ENCODE results near the gene BRI3.

BRI3 gene, protein sequence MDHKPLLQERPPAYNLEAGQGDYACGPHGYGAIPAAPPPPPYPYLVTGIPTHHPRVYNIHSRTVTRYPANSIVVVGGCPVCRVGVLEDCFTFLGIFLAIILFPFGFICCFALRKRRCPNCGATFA

DNA sequence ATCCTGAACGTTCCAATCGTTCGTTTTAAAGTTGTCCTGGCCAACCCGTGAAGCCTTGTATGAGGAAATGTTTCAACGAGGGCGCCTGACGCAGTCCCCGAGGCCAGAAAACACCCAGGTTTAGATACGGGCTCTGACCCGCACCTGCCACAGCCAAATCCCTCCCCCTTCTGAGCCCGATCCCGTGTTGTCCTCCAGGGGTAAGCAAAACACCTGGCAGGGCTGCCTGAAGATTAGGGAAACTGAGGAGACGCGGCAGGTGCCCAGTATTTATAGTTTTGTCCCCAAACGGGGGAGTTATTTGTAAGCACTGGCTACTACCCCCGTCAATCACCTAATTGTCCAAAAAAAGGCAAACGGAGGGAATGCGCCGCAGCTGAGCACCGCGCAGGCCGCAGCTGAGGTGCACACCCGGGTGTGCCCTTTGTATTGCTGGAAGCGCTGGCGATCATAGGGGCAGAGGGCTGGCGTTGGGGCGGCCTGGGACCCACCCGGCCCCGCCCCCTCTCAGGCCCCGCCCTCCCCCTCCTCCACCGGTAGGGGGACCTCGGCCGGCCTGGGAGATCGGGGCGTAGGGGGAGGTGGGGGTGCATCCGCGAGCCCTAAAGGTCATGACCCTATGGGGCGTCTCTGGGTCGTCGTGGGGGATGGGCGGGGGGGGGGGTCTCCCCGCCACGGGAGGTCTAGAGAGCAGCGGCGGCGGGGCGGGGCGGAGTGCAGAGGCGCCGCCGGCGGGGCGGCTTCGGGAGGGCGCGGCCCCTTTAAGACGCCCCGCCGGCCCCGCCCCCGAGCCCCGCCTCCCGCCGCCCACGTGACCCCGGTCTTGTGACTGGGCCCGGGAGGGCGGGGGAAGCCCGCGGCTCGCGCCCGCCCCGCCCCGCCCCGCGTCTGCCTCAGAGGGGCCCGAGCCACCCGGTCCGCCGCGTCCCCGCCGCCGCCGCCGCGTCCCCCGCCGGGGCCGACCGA is at the start of gene BRI3:
Gene BRI3, plus strand, starts transcription at position 896 of the 966 bp plus-strand sequence. CDS start 110 bp downstream, outside the sequence.
- peak; percentile 90 for DNase-seq (ENCODE audit: low read depth)

DNA sequence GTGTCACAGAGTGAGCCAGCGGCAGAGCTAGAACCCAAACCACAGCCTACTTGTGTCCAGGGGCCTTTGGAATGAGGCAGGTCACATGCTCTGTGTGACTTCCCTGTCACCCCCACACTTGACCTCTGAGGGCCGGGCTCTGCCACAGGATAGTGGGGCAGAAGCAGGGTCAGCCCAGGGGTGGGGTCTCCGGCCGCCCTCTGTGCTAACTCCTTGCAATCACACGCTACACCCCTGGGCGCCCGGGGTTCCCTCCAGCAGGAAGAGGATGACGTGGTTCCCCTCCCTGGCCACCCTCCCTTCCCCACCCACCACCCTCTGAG is 49.3 kb upstream of the BRI3 start:
- DNase-seq (ENCODE audit: low read depth): no peak

DNA sequence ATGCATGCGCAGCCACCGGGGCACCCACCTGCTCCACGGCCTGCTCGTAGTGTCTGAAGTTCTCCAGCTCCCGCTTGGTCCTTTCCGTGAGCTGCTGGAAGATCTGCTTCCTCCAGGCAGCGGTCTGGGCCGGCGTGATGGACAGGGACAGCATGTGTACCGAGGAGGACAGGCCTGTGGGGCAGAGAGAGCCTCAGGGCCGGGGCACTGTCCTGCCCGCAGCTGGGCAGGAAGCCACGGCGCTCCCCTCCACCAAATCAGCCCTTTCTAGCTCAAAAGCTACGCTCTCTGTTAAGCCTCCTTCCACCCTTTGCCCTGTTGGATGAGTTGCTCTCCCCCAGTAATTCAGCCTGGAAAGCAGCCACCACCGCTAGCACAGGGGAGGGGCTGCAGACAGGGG is 48.7 kb upstream of the BRI3 start:
- DNase-seq (ENCODE audit: low read depth): no peak

DNA sequence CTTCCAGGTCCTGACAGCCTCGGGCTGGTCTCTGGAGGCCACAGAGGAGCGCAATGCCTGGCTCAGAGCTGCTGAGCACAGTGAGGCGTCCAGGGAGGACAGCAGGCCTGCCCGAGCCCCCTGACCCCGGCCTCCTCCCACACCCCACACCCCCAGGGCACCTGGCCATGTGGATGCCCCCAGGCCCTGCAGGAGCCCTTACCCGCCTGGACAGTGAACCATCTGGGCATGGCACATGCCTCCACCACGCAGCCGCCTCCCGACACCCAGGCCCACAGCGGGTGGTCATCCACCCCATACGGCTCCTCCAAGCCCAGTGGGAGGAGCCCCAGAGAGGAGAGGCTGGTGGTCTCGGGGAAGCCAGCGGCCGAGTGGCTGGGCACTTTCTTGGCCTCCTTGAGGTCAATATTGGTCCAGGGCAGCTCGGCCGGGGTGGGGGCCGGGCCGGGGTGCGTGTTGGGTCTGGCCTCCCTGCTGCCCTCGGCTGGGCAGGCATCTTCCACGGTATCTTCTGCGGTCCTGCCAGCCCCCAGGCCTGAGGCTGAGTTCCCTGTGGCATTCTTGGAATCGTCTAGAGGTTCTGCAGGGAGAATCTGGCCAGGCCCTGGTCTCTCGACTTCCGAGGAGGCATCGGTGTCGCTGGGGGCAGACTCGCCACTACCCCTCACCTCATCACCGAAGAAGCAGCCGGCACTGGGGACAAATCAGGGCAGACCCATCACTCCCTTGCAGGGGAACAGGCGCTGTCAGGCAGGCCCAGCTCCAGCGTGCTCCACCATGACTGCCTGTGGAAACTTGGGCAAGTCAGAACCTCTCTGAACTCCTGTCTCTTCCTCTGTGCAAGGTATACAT is 48.0 kb upstream of the BRI3 start:
- no peak for DNase-seq (ENCODE audit: low read depth)

DNA sequence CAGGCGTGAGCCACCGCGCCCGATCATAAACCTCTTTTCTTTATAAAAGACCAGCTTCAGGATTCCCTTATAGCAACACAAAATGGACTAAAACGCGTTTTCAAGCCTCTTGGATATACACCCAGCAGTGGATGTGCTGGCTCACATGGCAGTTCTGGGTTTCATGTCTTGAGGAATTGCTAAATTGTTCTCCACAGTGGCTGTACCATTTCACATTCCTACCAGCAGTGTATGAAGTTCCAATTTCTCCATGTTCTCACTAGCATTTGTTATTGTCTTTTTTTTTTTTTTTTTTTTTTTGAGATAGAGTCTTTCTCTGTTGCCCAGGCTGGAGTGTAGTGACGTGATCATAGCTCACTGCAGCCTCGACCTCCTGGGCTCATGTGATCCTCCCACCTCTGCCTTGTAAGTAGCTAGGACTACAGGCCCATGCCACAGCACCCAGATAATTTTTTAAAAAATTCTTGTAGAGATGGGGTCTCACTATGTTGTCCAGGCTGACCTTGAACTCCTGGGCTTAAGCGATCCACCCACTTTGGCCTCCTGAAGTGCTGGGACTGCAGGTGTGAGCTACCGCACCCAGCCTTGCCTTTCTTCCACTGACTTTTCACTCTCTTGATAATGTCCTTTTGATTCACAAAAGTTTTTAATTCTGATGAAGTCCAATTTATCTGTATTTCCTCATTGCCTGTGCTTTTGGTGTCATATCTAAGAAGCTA is 46.9 kb upstream of the BRI3 start:
- no peak for DNase-seq (ENCODE audit: low read depth)

DNA sequence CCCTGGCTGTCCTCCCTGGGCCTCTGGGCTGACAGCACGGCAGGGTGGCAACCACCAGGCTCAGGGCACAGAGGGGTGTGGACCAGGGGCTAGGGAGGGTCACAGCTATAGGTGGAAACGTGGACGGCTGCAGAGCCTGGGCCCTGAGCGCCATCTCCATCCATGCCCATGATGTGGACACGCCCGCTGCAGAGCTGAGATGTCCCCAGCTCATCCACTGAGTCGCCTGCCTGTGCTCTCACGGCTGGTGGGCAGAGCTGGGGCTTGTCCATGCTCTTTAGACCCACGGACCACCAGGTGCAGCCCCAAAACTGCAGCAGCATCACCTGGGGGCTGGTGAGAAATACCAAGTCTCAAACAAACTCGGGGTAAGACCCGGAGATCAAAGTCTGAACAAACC is 45.6 kb upstream of the BRI3 start:
- no peak for DNase-seq (ENCODE audit: low read depth)

DNA sequence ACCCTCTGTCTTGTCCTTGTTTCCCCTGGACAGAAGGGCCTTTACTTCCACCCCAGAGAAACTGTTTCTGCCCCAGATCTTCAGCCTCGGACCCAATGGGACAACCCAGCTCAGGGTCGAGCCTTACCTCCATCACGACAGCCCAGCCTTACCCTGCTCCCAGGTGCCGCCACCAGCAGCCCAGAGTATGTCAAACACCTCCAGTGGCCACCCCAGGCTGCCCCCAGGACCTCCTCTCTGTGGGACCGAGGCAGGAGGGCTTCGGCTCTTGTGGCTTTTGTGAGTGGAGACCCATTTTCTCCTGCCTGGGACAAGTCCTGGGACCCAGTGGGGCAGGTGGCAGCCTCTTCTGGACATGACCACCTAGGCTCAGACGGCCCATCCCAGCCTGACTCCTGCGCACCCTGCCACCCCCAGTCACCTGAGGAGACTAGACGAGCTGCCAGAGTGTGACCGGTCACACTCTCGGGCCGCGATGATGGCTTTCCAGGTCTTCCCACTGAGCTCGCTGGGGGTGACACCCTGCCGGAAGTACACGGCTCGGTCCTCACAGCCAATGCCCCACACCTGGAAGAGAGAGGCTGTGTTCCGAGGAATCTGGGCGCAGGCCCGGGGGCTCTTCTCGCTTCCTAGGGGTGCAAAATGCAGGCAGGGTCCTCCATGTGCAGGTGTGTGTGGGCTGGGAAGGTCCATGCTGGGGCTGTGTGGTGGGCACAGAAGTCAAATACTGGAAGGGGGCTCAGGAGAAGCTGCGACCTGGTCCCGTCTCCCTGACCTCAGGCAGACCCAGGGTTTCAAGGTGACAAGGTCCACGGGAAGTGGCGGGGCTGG is 44.9 kb upstream of the BRI3 start:
- no peak for DNase-seq (ENCODE audit: low read depth)

DNA sequence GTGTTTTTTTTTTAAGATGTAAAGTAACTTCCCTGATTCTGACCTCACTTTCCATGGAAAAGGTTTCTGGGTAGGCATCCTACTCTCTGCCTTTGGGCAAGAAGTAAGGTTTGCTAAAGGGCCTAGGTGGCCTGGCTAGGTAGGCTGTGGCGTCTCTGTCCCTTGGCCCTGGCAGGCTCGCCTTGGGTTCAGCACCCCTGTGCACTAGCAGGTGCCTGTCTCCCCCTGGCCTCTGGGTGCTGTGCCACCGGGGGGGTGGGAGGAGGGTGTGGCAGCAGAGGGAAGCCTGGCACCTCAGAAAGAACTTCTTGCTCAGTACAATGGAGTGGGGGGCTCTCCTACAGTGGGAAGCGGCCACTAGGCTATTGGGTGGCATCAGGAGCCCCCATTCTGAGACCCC is 43.4 kb upstream of the BRI3 start:
- DNase-seq (ENCODE audit: low read depth): no peak

DNA sequence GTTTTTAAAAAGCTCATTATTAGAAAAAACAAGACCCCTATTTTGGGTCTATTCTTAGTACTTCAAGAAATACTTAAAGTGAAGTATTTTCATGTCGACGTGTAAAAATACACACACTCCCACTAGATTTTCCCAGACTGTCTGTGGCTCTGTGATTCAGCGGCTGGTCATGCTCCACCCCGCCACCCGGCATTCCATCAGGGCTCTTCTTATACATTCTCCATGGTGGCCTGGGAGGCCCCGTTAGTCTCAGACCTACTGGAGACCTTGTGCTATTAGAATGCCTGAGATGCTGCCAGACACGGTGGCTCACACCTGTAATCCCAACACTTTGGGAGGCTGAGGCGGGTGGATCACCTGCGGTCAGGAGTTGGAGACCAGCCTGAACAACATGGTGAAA is 42.5 kb upstream of the BRI3 start:
- DNase-seq (ENCODE audit: low read depth): no peak

DNA sequence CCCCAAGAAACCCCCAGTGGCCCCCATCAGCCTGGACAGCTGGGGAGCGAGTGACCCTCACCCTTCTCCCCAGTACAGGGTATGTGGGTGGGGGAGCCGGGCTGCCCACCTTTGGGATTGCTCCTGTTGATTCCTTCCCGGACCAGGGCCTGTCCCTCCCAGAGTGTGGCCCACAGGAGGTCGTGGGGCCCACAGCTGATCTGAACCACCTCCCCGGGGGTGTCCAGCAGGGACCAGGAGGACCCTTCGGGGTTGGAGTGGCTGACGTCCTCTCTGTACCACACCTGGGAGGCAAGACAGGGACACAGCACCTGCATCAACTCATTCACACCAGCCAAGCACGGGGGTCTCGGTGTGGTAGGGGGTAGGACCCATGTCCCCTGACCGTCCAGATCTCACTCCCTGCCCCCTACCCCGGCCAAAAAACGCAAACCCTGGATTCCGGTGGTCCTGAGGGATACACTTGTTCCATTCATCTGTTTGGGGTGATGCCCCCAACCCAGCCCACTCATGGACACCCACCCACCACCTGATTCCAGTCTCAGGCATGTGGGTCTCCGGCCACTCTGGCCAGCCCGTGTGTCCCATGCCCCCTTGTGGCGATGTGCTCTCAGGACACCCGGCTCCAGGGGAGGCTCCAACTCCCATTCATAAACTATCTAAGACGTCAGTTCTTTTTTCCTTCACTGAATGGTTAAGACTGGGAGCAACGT is 40.4 kb upstream of the BRI3 start:
- no peak for DNase-seq (ENCODE audit: low read depth)

DNA sequence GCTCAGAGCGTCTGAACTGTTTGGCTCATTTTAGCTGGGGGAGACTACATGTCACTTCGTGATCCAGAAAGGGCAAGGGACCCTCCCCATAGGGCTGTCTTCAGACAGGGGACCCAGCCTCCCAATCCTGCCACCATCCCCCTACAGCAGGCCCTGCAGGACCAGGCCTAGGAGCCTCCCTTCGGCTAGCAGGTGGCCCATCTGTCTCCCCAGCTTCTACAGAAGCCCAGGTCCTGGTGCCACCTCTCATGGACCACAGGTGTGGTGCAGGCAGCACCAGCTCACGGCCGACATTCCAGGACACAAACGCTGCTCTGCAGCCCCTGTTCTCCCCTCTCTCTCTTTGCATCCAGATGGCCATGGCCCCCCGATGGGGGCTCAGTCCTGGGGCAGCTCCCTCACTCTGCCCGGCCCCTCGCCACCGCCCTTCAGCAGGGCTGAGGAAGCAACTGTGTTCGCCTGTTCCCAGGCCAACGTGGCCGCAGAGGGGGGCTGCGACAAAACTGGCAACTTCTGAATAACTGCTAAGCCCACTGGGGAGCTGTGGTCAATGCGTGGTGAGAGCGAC is 39.7 kb upstream of the BRI3 start:
- DNase-seq (ENCODE audit: low read depth): no peak

DNA sequence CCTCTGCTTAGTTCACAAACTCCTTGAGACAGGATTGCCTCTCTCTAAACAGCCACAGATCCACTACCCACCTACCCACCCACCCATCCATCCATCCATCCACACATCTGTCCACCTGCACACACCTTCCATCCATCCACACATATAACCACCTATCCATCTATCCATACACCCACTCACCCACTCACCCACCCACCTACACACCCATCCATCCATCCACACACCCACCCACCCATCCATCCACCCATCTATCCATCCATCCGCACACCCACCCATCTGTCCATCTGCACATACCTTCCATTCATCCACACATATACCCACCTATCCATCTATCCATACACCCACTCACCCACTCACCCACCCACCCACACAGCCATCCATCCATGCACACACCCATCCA is 39.1 kb upstream of the BRI3 start:
- DNase-seq (ENCODE audit: low read depth): no peak

DNA sequence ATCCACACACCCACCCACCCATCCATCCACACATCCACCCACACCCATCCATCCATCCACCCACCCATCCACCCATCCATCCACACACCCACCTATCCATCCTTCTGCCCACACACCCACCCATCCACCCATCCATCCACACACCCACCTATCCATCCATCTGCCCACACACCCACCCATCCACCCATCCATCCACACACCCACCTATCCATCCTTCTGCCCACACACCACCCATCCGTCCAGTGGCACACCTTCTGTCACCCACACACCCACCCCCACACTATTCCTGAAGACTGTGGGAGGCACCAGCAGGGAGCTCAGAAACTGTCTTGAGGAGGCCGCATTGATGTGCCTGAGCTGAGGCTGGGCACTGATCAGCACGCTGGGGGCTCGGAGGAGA is 38.6 kb upstream of the BRI3 start:
- DNase-seq (ENCODE audit: low read depth): no peak

DNA sequence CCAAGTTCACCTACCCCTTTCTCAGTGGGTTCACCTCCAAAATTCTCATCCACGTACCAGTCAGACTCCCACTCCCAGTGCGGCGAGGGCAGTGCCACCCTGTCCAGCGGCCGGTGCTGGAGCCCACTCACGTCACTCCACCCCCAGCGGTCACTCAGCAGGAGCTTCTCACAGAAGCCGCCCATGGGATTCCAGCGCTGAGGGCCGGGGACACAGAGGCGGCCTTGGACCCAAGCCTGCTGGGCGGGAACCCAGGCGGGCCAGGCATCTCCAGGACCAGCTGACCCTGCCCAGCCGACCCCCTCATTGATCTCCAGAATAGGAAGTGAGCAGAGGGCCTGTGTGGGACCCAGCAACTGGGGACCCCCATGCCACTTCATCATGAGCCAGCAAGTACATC is 36.6 kb upstream of the BRI3 start:
- DNase-seq (ENCODE audit: low read depth): no peak

DNA sequence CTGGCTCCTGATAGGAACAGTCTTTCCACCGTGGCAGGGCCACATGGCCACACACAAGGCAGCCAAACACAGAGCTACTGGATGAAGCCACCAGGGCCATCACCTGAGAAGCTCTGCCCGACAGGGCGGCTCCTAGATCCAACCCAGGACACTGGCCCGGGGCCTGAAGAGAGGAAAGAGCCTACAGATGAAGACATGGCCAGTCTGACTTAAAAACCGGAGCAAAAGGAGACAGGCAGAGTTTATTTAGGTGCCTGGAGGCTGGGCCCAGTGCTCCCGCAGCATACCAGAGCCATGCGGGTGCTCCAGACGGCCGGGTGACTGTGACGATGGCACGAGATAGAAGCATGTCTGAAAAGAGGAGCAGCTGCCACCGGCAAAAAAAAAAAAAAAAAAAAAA is 33.3 kb upstream of the BRI3 start:
- no peak for DNase-seq (ENCODE audit: low read depth)

DNA sequence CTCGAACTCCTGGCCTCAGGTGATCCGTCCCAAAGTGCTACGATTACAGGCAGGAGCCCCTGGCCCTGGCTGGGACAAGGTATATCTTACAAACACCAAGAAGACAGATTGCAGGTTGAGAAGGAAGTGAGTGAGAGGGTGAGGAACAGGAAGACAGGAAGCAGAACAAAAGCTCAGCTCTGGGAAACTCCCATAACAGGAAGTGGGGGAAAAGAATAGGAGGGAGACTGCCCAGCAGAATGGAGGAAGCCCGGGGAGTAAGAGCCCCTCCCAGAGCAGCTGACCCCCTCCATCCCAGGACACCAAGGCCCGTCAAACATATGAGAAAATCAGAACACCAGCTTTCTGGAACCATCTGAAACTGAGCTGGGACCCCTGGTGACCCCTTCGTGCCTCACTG is 32.4 kb upstream of the BRI3 start:
- no peak for DNase-seq (ENCODE audit: low read depth)

DNA sequence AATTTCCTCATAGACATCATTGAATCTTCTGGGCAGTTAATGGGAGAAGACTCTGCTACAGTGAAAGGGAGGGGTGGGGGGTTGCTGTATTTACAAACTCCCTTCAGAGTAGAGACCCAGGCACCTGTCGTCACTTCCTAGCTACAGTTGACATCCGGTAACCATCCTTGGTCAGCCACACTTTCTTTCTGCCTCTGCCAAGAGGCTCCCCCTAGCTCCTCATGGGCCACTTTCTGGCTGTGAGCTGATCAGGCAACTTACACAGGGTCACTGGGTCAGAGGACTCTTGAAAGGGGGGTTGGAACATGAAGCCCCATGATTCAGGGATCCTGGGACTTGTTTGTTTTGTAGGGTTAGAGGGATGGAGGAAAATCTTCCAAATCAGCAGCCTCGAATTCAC is 30.7 kb upstream of the BRI3 start:
- peak; percentile 19 for DNase-seq (ENCODE audit: low read depth)

DNA sequence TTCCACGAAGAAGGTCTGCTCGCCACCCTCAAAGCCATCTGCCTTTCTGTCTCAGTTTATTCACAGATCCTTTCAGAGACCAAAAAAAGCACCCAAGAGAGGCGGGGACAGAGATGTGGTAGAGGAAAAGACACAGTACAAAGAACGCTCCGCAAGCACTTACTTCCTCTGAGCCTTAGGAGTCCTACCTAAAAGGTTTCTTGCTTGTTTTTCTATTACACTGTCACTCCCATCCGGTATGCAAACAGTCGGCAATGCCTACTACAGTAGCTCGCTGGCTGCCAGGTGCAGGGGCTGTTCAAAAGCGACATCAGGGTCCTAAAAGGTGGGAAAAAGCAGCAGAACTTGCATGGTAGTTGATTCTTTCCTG is 30.3 kb upstream of the BRI3 start:
- DNase-seq (ENCODE audit: low read depth): peak; percentile 19

DNA sequence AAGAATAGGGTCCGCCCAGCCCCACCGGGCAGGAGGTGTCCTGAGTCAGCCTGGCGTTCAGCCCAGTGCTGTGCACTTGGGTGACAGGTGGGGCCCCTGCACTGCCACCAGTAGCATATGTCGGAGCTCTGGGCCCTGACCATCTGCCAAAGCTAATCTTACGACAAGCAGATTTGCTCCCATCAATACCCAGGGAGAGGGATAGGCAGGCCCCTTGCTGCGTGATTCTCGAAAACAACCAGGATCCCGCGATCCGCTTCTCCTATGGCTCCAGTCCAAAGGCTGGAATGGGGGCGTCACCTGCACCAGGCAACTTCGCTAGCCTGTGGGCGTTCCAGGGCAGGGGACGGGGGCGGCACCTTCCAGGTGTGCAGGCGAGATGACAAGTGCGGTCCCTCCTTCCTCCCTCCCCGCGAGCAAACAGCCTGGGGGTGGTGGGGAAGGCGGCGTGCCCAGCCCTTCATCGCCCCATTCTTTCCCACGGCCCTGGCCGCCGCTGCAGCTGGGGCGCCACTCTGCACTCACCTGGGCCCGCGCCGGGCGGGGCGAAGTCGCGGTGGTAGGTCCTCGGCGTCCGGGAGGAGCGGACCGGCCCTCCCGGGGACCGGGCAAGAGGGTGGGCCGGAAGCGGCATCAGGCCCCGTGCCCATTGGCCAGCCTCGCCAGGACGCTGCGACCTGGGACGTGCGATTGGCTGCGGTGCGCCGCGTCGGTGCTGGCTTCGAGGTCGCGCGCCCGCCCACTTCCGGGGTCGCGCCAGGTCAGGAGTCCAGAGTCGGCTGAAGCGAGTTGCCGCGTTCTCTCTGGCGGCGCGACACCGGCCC is 29.7 kb upstream of the BRI3 start, which contains the start of gene TECPR1:
Gene TECPR1, minus strand, starts transcription at position 632 of the 824 bp plus-strand sequence. CDS start 6,086 bp downstream, outside the sequence.
- peak; percentile 72 for DNase-seq (ENCODE audit: low read depth)

Data from activated T-cell treated with anti-CD3 and anti-CD28 coated beads for 1 hour (primary cell).